HG03066 (cell line): ENCODE data around the gene GSC2.

ENCODE experiments used
- ATAC-seq: cut with Tn5 transposase; IDR thresholded peaks from one replicate; pipeline ENCODE4 v1.9.1; 2021; ENCODE audit warnings: low read depth; ENCODE audit not compliant: unreplicated experiment

GSC2 gene, protein sequence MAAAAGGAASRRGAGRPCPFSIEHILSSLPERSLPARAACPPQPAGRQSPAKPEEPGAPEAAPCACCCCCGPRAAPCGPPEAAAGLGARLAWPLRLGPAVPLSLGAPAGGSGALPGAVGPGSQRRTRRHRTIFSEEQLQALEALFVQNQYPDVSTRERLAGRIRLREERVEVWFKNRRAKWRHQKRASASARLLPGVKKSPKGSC

DNA sequence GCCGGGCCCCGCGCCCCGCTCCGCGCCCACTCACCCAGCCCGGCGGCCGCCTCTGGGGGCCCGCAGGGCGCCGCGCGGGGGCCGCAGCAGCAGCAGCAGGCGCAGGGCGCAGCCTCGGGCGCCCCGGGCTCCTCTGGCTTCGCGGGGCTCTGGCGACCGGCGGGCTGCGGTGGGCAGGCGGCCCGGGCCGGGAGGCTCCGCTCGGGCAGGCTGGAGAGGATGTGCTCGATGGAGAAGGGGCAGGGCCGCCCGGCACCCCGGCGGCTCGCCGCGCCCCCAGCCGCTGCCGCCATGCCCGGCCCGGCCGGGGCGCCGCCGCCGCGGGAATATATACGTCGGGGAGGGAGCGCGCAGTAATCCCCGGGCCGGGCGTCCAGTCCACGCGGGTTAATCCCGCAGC is at the start of gene GSC2:
GSC2 (minus strand) TSS at position 302 of the 400 bp plus-strand sequence; CDS start at position 293, 9 bp downstream.
- no peak for ATAC-seq

DNA sequence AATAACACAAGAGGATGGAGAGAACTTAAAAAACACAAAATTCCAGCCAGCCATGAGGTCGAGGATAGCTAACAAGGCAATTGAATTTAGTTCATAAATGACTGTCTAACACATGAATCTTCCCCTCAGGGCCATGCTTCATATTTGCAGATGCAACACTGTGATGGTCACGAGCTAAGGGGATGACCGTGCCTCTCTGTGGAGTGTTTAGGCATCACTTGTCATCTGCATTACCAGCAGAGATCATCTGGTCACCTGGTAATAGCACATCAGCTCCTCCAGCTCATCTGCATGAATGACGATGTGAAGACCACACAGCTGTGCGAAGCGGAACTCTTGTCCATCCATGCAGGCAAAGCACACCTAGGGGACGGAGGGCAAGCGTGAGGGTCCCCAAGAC is 49.4 kb upstream of the GSC2 start:
- no peak for ATAC-seq

DNA sequence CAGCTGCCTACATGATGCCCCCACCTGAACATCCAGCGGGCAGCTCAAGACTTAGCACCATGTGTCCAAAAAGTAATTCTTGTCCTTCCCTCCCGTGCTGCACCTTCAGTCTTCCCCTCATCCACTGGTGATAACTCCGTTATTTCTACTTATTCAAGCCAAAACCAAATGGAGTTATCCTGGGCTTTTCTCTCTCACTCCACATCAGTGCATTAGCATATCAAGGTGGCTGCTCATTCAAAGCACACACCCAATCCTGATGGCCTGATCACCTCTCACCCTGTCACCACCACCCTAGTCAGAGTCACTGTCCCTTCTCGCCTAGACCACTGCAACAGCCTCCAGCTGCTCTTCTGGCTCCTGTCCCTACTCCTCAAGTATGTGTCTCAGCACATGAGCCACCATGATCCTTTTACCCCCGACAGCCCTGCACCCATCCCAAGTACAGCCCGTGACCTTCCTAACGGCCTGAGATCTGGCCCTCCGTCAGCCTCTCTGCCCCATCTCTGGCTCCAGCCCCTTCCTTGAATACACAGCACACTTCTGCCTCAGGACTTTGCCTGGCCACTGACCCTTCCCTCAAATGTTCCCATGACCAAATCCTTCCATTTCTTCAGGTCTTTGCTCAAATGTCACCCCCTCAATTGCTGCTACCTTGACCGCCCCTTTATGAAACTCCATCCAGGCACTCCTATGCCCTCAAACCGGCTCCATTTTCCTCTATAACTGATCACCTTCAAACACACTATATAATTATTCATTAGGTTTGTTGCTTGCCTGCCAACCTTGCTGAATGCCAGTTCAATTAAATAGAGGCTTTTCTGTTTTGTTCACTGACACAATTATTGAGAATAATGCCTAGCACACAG is 48.1 kb upstream of the GSC2 start:
- no peak for ATAC-seq

DNA sequence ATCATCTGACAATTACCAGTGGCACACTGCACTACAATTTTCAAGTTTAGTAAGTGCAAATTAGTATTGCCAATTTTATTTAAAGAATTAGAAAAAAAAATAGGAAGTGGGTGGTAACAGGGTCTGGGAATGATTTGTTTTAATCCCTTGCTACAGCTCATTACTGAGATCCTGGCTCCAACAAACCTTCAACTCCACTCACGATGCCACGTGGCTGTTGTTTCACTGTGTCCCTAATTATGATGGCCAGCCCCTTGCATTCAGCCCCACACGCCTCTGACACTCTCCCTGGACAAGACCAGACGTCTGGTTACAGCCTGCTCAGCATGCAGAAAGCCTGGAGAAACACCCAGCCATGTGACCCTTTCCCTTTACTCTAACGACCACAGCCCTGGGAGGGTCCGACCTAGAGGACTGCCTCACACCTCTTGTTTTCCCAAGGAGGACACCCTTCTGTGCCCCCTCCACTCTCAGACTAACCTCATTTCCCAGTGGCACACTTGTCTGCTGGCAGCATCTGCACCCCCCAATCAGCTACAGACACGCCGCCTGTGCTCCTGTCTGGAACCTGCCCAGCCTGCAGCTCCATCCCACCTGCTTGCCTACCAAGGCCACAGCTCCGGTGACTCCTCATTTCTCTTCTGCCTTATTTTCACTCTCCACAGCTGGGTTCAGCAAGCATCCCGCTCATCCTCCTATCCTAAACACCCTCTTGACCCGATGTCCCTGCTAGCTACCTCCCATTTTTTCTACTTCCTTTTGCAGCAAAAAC is 46.9 kb upstream of the GSC2 start:
- ATAC-seq, result no peak

DNA sequence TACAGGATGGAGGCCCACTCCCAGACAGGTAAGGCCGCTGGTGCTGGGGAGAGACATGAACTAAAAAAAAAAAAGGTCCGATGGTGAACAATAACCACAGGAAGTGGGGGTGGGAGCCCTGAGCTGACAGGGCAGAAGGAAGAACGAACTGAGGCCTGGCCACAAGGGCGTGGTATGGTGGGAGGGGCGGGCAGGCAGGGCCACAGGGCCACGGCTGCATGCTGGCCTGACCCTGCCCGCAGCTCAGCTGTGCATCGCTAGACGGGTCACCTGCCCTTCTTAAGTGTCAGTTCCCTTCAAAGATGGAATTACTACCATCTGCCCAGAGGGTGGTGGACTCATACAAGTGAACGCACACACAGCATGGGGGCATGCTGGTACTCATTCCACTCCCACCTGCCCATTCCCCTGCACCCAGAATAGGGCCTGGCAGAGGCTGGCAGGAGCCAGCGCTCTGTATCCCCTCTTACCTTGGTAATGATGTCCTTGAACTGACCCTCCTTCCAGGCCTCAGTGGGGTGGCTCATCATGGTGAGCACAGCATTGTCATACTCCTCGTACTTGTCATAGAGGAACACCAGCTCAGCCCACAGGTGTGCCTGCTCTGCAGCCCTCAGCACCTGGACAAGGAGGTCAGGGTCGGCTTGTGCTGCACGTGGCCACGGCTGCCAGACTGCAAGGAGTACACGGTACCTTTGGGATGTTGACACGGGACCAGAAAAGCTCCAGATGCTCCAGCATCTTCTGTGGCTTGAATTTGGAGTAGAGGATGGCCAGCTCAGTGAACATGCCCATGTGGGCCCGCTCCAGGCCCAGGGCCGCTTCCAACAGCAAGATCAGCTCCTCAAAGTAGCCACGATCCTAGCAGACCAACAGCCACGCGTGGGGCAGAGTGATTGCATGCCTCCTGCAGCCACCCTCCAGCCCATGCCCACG is 46.0 kb upstream of the GSC2 start:
- no peak for ATAC-seq

DNA sequence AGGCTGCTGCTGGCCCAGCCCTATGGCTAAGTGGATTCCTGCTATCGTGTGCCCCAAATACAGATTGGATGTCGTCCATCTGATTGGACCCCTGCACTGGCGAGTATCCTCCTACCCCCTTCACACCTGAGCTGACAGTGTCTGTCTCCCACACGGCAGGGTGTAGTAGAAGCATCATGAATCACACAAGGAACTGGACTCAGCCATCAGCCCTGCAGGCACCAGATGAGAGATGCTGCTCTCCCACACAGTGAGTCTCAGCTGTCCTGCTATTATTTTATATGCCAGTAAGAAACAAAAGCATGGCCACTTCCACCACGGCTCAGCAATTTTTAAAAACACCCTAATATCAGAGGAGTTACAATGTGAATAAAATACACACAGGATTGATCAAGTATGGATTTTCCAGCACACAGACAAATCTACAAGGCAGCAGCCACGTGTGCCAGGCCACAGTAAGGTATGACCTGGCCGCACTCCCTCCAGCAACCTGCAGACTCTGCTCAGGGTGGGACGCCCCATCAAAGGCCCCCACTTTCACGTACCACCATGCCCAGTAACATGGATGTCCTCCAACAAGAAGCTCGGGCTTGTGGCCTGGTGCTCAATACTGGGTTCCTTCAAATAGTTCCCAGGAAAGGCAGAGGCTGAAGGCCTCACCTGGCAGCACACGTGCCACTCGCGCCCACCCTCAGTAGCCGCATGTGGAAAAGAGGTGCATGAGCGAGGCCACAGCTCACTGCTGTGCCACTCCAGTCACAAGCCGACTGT is 44.9 kb upstream of the GSC2 start:
- ATAC-seq, result no peak

DNA sequence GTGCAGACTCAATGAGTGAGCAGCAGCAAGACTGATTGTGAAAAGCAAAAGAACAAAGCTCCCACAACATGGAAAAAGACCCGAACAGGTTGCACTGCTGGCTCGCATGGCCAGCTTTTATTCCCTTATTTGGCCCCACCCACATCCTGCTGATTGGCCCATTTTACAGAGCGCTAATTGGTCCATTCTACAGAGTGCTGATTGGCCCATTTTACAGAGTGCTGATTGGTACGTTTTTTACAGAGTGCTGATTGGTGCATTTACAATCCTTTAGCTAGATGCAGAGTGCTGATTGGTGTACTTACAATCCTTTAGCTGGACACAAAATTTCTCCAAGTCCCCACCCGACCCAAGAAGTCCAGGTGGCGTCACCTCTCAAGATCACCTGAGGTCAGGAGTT is 43.8 kb upstream of the GSC2 start:
- no peak for ATAC-seq

DNA sequence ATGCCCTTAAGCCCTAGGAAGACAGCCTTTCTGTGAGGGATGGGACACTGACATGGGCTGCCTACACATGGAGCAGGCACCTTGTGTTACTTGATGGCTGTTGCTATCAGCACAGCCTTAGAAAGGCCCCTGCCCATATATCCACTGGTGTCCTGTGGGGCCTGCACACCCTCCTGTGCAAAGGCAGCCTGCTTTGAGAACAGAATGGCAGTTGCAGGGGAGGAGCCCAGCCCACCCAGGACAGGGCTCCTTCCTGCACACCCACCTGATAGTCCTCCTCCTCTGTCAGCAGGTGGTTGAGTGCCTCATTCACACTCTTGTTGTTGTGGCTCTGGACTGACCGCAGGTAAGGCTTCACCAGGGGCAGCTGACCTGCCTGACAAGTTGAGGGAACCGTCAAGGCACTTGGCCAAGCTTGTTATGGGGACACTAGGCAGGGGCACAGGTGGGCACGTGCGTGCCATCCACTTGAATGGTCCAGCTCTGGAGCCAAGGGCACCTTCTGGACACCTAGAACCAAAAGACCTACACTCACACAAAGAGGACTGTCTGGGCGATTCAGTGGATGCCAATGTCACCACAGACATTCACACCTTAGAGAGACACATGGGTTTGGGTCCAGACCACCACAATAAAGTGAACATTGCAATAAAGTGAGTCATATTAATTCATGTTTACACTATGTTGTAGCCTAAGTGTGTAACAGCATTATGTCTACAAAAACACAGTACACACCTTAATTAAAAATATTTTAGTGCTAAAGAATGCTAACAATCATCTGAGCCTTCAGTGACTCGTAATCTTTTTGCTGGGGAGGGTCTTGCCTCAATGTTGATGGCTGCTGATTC is 37.8 kb upstream of the GSC2 start:
- no peak for ATAC-seq

DNA sequence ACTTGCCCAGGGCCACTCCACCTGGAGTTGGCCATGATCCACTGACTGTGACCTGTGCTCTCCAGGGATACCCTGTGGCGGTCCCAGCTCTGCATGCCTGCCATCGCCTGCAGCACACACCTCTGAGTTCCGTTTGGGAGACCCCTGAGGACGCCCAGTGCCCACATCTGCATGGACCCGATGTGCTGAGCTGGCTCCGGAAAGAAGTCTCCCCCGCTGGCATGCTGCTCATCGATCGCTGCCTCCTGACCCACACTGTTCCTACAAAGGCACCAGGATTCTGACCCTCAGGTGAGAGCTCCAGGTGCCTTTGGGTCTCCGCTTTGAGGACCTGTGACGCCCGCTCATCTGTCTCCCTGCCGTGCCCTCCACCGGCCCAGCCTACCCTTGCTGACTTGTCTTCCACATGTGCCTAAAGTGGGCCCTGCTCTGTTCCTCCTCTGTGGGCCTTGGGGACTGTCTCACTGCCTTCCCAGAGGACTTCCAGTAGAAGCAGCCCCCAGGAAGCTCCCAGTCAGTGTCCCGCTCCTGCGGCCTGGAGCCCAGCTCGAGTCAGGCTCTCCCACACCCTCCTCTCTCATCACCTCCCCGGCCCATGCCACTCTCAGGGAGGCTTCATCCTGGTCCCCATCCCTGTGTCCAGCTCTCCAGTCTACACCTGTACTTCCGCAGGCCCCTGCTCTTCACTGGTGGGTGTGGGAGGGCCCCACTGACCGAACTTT is 34.3 kb upstream of the GSC2 start:
- ATAC-seq, result no peak

DNA sequence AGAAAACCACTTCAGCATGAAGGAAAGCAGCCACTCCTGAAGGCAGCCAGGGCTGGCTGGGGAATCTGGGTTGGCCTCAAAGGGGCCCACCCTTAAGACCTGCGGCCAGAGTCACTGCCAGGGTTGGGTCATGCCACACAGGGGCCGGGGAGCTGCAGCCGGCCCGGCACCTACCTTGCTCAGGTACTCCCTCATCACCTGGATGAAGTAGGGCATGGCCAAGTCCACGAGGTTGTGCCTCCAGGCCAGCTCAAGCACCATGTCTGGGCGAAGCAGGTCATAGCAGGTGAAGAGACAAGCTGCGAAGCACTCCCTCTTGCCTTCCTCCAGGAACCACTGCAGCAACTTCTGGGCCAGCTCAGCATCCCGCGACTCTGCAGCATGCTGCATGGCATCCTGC is 33.1 kb upstream of the GSC2 start:
- ATAC-seq, result no peak

DNA sequence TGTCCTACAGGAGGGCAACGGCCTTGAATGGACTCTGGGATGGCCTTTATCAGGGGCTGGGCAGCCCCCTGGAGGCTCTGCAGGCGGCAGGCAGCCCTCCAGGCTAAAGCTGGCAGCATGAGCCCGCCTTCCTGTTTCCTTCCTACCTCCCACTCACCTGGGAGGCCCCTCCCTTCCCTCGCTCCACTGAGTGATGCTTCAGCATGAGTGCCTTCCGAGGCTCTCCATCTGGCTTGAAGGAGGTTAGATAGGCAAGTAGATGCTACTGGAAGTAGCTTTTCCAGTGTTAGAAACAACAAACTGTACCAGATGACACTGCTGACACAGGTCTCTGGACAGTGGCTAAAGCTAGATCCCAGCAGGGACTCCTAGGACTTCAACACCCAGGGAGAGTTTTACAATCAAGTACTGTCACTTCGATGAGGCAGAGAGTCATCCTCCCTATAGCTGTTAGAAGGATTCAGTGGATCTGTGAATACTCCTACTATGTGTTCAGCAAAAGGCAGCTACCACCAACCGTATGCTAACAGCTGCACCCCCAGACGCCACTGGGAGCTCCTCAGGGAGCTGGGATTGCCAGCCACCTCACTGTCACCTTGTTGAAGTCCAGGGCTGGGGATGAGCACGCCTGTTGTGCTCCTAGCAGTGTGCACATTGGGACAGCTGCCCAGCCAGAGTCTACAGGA is 32.5 kb upstream of the GSC2 start:
- ATAC-seq, result no peak

DNA sequence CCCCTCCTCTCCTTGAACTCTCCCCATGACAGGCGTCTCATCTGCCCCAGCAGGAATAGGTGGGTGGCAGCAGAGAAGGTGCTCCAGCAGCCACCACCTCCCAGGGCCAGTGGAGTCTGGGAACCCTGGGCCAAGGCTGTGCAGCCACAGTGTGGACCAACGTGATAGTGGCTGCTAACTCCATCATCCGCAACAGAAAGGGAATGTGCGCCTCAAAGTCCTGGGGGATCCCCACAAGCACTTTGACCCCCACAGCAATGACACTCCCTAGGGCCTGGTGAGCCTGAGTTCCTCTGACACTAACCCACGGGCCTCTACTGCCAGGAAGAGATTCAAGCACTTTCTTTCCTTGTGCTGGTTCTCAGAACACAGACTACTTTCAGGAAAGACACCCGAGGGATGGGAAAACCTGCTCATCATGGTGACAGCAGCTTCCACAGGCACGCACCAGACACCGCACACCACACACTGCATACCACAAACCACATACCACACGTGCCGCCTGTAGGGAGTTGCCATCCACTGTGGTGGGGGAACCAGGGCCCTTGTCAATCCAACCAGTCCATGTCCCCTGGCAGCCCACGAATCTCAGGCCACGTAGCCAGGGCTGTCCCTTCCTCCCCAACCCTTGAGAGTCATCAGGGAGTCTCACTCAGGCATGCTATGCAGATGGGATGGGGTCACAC is 31.8 kb upstream of the GSC2 start:
- no peak for ATAC-seq

DNA sequence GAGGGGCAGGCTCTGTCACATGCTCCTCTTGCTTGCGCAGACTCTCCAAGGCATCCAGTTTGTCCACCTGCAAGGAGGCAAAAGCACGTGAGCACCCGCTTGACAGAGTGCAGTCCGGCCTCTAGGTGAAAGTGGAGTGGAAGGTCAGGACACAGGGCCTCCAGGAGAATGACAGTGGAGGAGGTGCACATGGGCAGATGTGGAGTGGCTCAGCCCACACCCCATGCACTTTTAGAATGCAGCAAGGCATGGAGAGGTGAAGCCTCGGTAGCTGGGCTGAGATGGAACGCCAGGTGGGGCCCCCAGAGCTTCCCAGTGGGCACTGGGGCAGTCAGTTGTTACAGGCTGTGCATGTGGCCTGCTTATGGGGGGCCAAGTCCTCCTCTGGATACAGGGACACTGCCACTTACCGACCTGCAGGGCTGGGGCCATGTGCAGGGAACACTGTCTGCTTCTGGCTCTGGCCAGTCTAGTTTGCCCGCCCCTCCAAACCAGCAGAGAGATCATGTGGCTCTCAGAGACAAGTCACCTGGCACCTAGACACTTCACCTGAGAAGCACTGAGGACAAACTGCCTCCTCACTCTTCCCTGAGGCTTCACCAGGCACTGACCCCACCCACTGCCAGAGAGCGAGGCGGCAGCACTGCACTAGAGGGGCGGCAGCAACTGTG is 30.8 kb upstream of the GSC2 start:
- no peak for ATAC-seq

DNA sequence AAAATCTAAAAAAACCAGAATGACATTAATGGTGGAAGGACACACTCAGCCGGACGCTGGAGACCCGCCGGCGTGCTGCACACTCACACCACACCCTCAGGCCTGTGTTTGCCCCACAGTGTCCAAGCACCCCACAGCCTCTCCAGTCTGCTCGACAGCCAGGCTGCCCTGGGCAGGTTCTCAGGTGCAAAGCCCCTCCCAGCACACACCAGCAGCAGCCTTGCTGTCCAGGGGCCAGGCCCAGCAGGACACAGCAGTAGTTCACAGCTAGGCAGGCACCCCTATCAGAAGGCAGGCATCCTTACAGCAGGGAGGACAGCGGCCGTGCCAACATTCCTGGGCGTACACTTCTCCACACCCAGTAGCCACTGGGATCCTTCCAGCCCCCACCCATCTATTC is 30.1 kb upstream of the GSC2 start:
- ATAC-seq, result no peak

DNA sequence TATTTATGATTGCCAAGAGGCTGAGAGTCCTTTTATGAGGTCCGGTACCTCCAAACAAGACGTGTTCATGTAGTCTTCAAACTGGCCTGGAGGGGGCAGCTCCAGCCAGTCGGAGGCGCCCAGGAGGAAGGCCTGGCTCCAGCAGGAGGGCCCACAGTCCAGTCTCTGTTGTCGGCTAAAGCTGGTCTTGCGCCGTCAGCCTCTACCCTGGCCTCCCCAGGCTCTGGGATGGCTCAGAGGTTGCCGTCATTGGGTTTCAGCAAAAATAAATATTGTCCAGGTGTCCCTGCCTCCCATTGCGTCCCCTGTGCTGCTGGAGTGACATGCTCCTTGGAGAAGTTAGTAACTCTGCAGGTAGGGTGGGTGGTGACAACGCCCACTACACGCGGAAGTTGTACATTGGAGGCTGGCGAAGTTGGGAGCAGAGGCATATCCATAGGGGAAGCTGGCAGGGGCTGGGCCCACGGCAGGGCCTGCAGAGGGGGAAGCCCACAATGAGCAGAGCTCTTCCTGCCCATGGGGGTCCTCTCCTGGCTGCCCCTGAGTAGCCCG is 29.5 kb upstream of the GSC2 start:
- peak; percentile 48 for ATAC-seq
